ENCODE data around the gene PPP1R7. TPM values are rescaled to one million over a fixed set of nuclear protein-coding genes. Genes with fewer than 3 reads are reported as not detected.

PPP1R7 gene
- total and polyA plus RNA-seq, 4 donors, result 40.6 to 101 (median 83.4) TPM

GRCh38 chr2:241228860-241229516 is 78.7 kb downstream of the PPP1R7 start:
- Histone ChIP-seq H3K4me3 (ENCODE audit: low read depth, low read length) (no peak overlapping the region), H3K4me1 (ENCODE audit: control insufficient read depth, insufficient read depth, low read length) (peaks cover 9% of the 10 kb centered on the region), H3K36me3 (ENCODE audit: control insufficient read depth, insufficient read depth, low read length) (peaks cover 90% of the 10 kb centered on the region), H3K27ac (ENCODE audit: low read depth, low read length) (no peak overlapping the region), H3K9me3 (ENCODE audit: control insufficient read depth, insufficient read depth, low read length) (no peaks in the 10 kb centered on the region), H3K27me3 (ENCODE audit: control insufficient read depth, insufficient read depth, low read length) (no peaks in the 10 kb centered on the region)
- DNase-seq (ENCODE audit: low read depth in 4 of 6, low spot score in 6 of 6), result no peak
- 85% methylated on average over 19 of the region's 20 CpGs for WGBS (ENCODE audit: insufficient coverage)

DNA sequence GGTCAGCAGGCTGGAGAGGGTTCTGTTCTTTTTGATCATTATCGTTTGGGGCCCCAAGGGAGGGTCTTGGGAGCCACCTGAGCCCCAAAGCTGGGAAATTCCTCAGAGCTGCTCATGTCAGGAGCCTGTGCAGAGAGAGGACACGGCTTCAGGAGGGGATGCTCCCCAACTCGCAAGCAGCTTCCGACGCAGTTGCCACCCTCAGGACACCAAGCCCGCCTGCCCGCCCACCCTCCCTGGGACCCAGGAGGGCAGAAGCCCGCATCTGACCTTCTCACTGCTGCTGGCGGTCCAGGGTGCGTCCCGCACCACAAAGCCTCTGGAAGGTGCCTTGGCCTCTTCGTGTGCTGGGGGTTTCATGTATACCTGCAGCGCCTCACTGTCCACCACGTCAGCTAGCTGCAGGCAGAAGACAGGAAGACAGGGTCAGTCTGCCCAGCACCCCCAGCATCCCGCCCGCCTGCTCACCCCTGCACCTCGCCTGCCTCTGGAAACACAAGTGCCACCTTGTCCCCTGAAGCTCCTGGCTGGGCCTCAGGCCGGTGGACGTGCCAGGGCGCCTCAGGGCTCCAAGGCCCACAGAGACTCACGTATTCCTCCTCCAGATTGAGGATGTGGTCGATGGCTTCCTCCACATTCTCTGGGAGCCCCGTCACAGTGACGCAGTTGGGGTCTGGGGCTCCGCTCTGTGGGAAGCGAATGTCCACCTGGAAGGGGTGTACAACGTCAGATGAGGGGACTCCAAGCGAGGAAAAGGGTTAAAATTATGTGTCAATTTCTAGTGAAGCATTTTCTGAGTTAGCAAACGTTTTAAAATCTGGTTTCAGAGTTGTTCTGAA is 79.5 kb downstream of the PPP1R7 start:
- Histone ChIP-seq H3K27ac (ENCODE audit: low read depth, low read length) (no peak overlapping the region), H3K36me3 (ENCODE audit: control insufficient read depth, insufficient read depth, low read length) (peaks cover 97% of the 10 kb centered on the region), H3K9me3 (ENCODE audit: control insufficient read depth, insufficient read depth, low read length) (no peaks in the 10 kb centered on the region), H3K27me3 (ENCODE audit: control insufficient read depth, insufficient read depth, low read length) (no peaks in the 10 kb centered on the region), H3K4me3 (ENCODE audit: low read depth, low read length) (no peak overlapping the region), H3K4me1 (ENCODE audit: control insufficient read depth, insufficient read depth, low read length) (peaks cover 2% of the 10 kb centered on the region)
- no peak for DNase-seq (ENCODE audit: low read depth in 4 of 6, low spot score in 6 of 6)
- WGBS (ENCODE audit: insufficient coverage), result 95% methylated on average over 24 of the region's 29 CpGs

GRCh38 chr2:241230435-241230834 is 80.2 kb downstream of the PPP1R7 start:
- 87% methylated on average over 14 of the region's 19 CpGs for WGBS (ENCODE audit: insufficient coverage)
- DNase-seq (ENCODE audit: low read depth in 4 of 6, low spot score in 6 of 6), result no peak
- H3K36me3 ChIP-seq (ENCODE audit: control insufficient read depth, insufficient read depth, low read length), result peaks cover 99% of the 10 kb centered on the region
- H3K27me3 ChIP-seq (ENCODE audit: control insufficient read depth, insufficient read depth, low read length), result no peaks in the 10 kb centered on the region
- H3K27ac ChIP-seq (ENCODE audit: low read depth, low read length), result no peak overlapping the region
- H3K9me3 ChIP-seq (ENCODE audit: control insufficient read depth, insufficient read depth, low read length), result no peaks in the 10 kb centered on the region
- no peak overlapping the region for H3K4me3 ChIP-seq (ENCODE audit: low read depth, low read length)
- H3K4me1 ChIP-seq (ENCODE audit: control insufficient read depth, insufficient read depth, low read length), result no peaks in the 10 kb centered on the region

GRCh38 chr2:241232736-241233575 is 82.7 kb downstream of the PPP1R7 start:
- Histone ChIP-seq H3K9me3 (ENCODE audit: control insufficient read depth, insufficient read depth, low read length) (no peaks in the 10 kb centered on the region), H3K4me1 (ENCODE audit: control insufficient read depth, insufficient read depth, low read length) (no peaks in the 10 kb centered on the region), H3K27ac (ENCODE audit: low read depth, low read length) (no peak overlapping the region), H3K36me3 (ENCODE audit: control insufficient read depth, insufficient read depth, low read length) (peaks cover 97% of the 10 kb centered on the region), H3K27me3 (ENCODE audit: control insufficient read depth, insufficient read depth, low read length) (no peaks in the 10 kb centered on the region), H3K4me3 (ENCODE audit: low read depth, low read length) (no peak overlapping the region)
- 90% methylated on average over 9 of the region's 13 CpGs for WGBS (ENCODE audit: insufficient coverage)
- no peak for DNase-seq (ENCODE audit: low read depth in 4 of 6, low spot score in 6 of 6)

Small RNA genes lying within 50 kb of the gene (small RNA-seq; reads per million reads assigned to genes)
- not detected for gene AC005237.2 (ENCODE audit: low replicate concordance)

Other genes with a start within 250 kb of the PPP1R7 start
- 1 to 10 TPM in 1 of 2 donors, under 1 TPM in 1; 0.30 to 4.4 TPM for gene CROCC2, start 244.1 kb upstream of the PPP1R7 start, total RNA-seq
- 1 to 10 TPM; 3.0 to 3.1 TPM for gene CROCC2, start 244.1 kb upstream of the PPP1R7 start, polyA plus RNA-seq (ENCODE audit: insufficient read length in 2 of 2)
- 10 to 100 TPM; 23.5 to 93.7 TPM for gene SNED1, start 151.8 kb upstream of the PPP1R7 start, total RNA-seq
- 10 to 100 TPM in 1 of 2 donors, 1 to 10 TPM in 1; 6.0 to 30.0 TPM for gene SNED1, start 151.8 kb upstream of the PPP1R7 start, polyA plus RNA-seq (ENCODE audit: insufficient read length in 2 of 2)
- gene MTERF4, start 48.2 kb upstream of the PPP1R7 start, total RNA-seq, result 10 to 100 TPM; 41.8 to 45.0 TPM
- 10 to 100 TPM; 58.0 to 68.2 TPM for gene MTERF4, start 48.2 kb upstream of the PPP1R7 start, polyA plus RNA-seq (ENCODE audit: insufficient read length in 2 of 2)
- gene PASK, start 995 bp upstream of the PPP1R7 start, total RNA-seq, result 1 to 10 TPM; 8.6 to 9.0 TPM
- 10 to 100 TPM; 20.1 to 25.3 TPM for gene PASK, start 995 bp upstream of the PPP1R7 start, polyA plus RNA-seq (ENCODE audit: insufficient read length in 2 of 2)
- gene ANO7, start 38.2 kb downstream of the PPP1R7 start, total RNA-seq, result 1 to 10 TPM in 1 of 2 donors, under 1 TPM in 1; 0.89 to 1.5 TPM
- 1 to 10 TPM; 1.9 to 3.1 TPM for gene ANO7, start 38.2 kb downstream of the PPP1R7 start, polyA plus RNA-seq (ENCODE audit: insufficient read length in 2 of 2)
- gene HDLBP, start 165.2 kb downstream of the PPP1R7 start, total RNA-seq, result 100 to 1,000 TPM; 304 to 355 TPM
- 100 to 1,000 TPM; 230 to 270 TPM for gene HDLBP, start 165.2 kb downstream of the PPP1R7 start, polyA plus RNA-seq (ENCODE audit: insufficient read length in 2 of 2)
- 100 to 1,000 TPM; 461 to 582 TPM for gene SEPTIN2, start 165.5 kb downstream of the PPP1R7 start, total RNA-seq
- gene SEPTIN2, start 165.5 kb downstream of the PPP1R7 start, polyA plus RNA-seq (ENCODE audit: insufficient read length in 2 of 2), result 100 to 1,000 TPM; 460 to 553 TPM
- gene FARP2, start 205.8 kb downstream of the PPP1R7 start, total RNA-seq, result 10 to 100 TPM; 59.6 to 67.3 TPM
- 10 to 100 TPM; 37.5 to 44.6 TPM for gene FARP2, start 205.8 kb downstream of the PPP1R7 start, polyA plus RNA-seq (ENCODE audit: insufficient read length in 2 of 2)

Data from spinal cord (tissue), 10 donors.